ENCODE data around the gene ELMO2. TPM values are rescaled to one million over a fixed set of nuclear protein-coding genes. Genes with fewer than 3 reads are reported as not detected.

The ELMO2 gene
- total and polyA plus RNA-seq, 12 donors, result 17.2 to 46.0 (median 27.5) TPM

GRCh38 chr20:46353500-46354206 is 52.8 kb downstream of the ELMO2 start:
- Histone ChIP-seq H3K27me3 (no peaks in the 10 kb centered on the region), H3K27ac (no peak overlapping the region), H3K4me1 (peaks cover 14 to 39% (median 30%) of the 10 kb centered on the region in 9 donors), H3K4me3 (no peak overlapping the region), H3K9me3 (no peaks in the 10 kb centered on the region), H3K36me3 (peaks cover 0 to 76% (median 12%) of the 10 kb centered on the region in 9 donors)
- DNase-seq (no peak), ATAC-seq (no peak)
- WGBS, 2 donors, result 80 to 86% methylated on average over 14 of the region's 14 CpGs
- TF ChIP-seq CTCF (IDR thresholded peaks at IDR 0.05), result no peak
- intact Hi-C loops (cut with DNase I), result loop anchor here in 2 of 10 donors (10.0 kb wide), 1 partner anchor 329 kb away; the partner anchor contains the start of gene SLC12A5 (in 2 of the 2)

- TF ChIP-seq CTCF (IDR thresholded peaks at IDR 0.05), result no peak
- DNase-seq (no peak), ATAC-seq (no peak)
- H3K27me3 ChIP-seq, result no peaks in the 10 kb centered on the region
- peaks cover 0 to 75% (median 12%) of the 10 kb centered on the region in 9 donors for H3K36me3 ChIP-seq
- peaks cover 11 to 36% (median 22%) of the 10 kb centered on the region in 9 donors for H3K4me1 ChIP-seq
- H3K4me3 ChIP-seq, result no peak overlapping the region
- 91 to 92% methylated on average over 18 of the region's 18 CpGs for WGBS, 2 donors
- H3K27ac ChIP-seq, result no peak overlapping the region
- no peaks in the 10 kb centered on the region for H3K9me3 ChIP-seq
- intact Hi-C loops (cut with DNase I), result loop anchor here in 2 of 10 donors (10.0 kb wide), 1 partner anchor 328 kb away; the partner anchor contains the start of gene SLC12A5 (in 2 of the 2)
Measured at GRCh38 chr20:46352370-46352938, 54.0 kb downstream of the ELMO2 start.

GRCh38 chr20:46351357-46352058 is 54.9 kb downstream of the ELMO2 start:
- DNase-seq, result no peak

More at GRCh38 chr20:46351357-46352058, 54.9 kb downstream of the ELMO2 start:
- no peak overlapping the region for H3K4me3 ChIP-seq
- no peak for ATAC-seq
- 92 to 93% methylated on average over 7 of the region's 7 CpGs for WGBS, 2 donors
- no peaks in the 10 kb centered on the region for H3K27me3 ChIP-seq
- no peak for TF ChIP-seq CTCF (IDR thresholded peaks at IDR 0.05)
- peaks cover 0 to 76% (median 12%) of the 10 kb centered on the region in 9 donors for H3K36me3 ChIP-seq
- H3K4me1 ChIP-seq, result peaks cover 3 to 27% (median 13%) of the 10 kb centered on the region in 9 donors
- no peaks in the 10 kb centered on the region for H3K9me3 ChIP-seq
- intact Hi-C loops (cut with DNase I), result loop anchor here in 2 of 10 donors (10.0 kb wide), 1 partner anchor 327 kb away; the partner anchor contains the start of gene SLC12A5 (in 2 of the 2)
- no peak overlapping the region for H3K27ac ChIP-seq
